HCT116 (cell line): ENCODE results near the gene TTLL7. TPM values are rescaled to one million over a fixed set of nuclear protein-coding genes. Genes with fewer than 3 reads are reported as not detected.

Source experiments
- ATAC-seq: fragments of 200-7000 bp; cut with Tn5 transposase; 2 replicates; pipeline ENCODE4 v1.9.1; 2020; ENCODE audit warnings: mild to moderate bottlenecking, moderate library complexity
- BruUV-seq: library from RNA; stranded (reverse); fragments of 400-500 nt; replicated peaks from 2 replicates; lab custom pipeline; 2021; lab: Mats Ljungman, UMichigan
- CTCF ChIA-PET: fragments of 300-600 bp; sonication (Branson Sonifier 250); formaldehyde crosslinking; loops from one replicate; lab custom pipeline; 2021; ENCODE audit warnings: antibody characterized with exemption; lab: Charles Lee
- POLR2A ChIA-PET: fragments of 300-600, 350-600 bp; sonication (Branson Sonifier 250); formaldehyde crosslinking; loops from one replicate; lab custom pipeline; 2021; ENCODE audit warnings: antibody characterized with exemption; lab: Charles Lee
- RAD21 ChIA-PET, 2 experiments: fragments of 300-600 bp; sonication (Branson Sonifier 250); formaldehyde crosslinking; loops; one replicate each; lab custom pipeline; 2023; ENCODE audit warnings: low total read pairs in 2 of 2; ENCODE audit not compliant: uncharacterized antibody in 2 of 2, unreplicated experiment in 2 of 2, low non-redundant PET in 1 of 2; lab: Charles Lee
- DNase-seq: peaks from one replicate; pipeline ENCODE4 v3.0.0-alpha.2; 2010; ENCODE audit warnings: low read depth, low spot score
- H2AFZ ChIP-seq: fragments of 200-600 bp; shearing (Covaris generic), sonication (generic); 2 replicates; pipeline ENCODE4 v1.6.1; 2017; ENCODE audit warnings: low read depth, mixed run types, mixed read lengths, antibody characterized with exemption, low read length; ENCODE audit not compliant: poor library complexity, severe bottlenecking
- H3K27ac ChIP-seq: 2 replicates; pipeline ENCODE4 v1.5.1; 2012; ENCODE audit warnings: low read depth, low read length
- H3K27me3 ChIP-seq: fragments of 200-600 bp; sonication (generic); 2 replicates; pipeline ENCODE4 v1.6.1; 2016; ENCODE audit warnings: mixed run types, low read length, mixed read lengths; ENCODE audit not compliant: insufficient read depth
- H3K36me3 ChIP-seq, 2 experiments: fragments of 200-500 bp in 1 of 2; fragments of 200-600 bp in 1 of 2; sonication (Bioruptor generic) in 1 of 2; sonication (generic) in 1 of 2; 2 replicates each; pipeline versions ENCODE4 v1.5.1 to v1.6.1; 2014 to 2016; ENCODE audit warnings: low read length in 2 of 2, inconsistent platforms in 1 of 2, mixed read lengths in 1 of 2, mixed run types in 1 of 2; ENCODE audit not compliant: insufficient read depth in 2 of 2, control insufficient read depth in 1 of 2
- H3K4me1 ChIP-seq, 2 experiments: fragments of 200-600 bp in 1 of 2; sonication (generic) in 1 of 2; 2 replicates each; pipeline versions ENCODE4 v1.5.1 to v1.6.1; 2012 to 2017; ENCODE audit warnings: low read length in 2 of 2, inconsistent platforms in 1 of 2, mild to moderate bottlenecking in 1 of 2, mixed read lengths in 1 of 2, mixed run types in 1 of 2, moderate library complexity in 1 of 2; ENCODE audit not compliant: insufficient read depth in 2 of 2, control insufficient read depth in 1 of 2
- H3K4me2 ChIP-seq: fragments of 200-600 bp; sonication (generic); 2 replicates; pipeline ENCODE4 v1.6.1; 2017; ENCODE audit warnings: mixed run types, low read length, mixed read lengths
- H3K4me3 ChIP-seq, 2 experiments: fragments of 200-600 bp in 1 of 2; sonication (generic) in 1 of 2; replicated peaks in 1 of 2; 2 replicates each; pipeline ENCODE4 v1.5.1; 2011 to 2016; ENCODE audit warnings: low read length in 2 of 2, control low read depth in 1 of 2, low read depth in 1 of 2, mild to moderate bottlenecking in 1 of 2, mixed read lengths in 1 of 2, mixed run types in 1 of 2
- H3K79me2 ChIP-seq: fragments of 200-600 bp; sonication (generic); 2 replicates; pipeline ENCODE4 v1.6.1; 2017; ENCODE audit warnings: mild to moderate bottlenecking, mixed run types, low read length, moderate library complexity, mixed read lengths; ENCODE audit not compliant: insufficient read depth
- H3K9ac ChIP-seq: fragments of 200-600 bp; sonication (generic); 2 replicates; pipeline ENCODE4 v1.6.1; 2016; ENCODE audit warnings: low read length, mixed read lengths
- H3K9me2 ChIP-seq: fragments of 200-600 bp; sonication (generic), shearing (Covaris generic); 2 replicates; pipeline ENCODE4 v1.6.1; 2017; ENCODE audit warnings: mixed run types, mild to moderate bottlenecking, moderate library complexity; ENCODE audit not compliant: insufficient read depth
- H3K9me3 ChIP-seq, 2 experiments: fragments of 200-500 bp in 1 of 2; fragments of 200-600 bp in 1 of 2; sonication (Bioruptor generic) in 1 of 2; sonication (generic) in 1 of 2; 2 replicates each; pipeline ENCODE4 v1.6.1; 2014 to 2017; ENCODE audit warnings: low read length in 2 of 2, mixed read lengths in 2 of 2, inconsistent platforms in 1 of 2, low read depth in 1 of 2, mild to moderate bottlenecking in 1 of 2, mixed run types in 1 of 2, moderate library complexity in 1 of 2; ENCODE audit not compliant: control insufficient read depth in 1 of 2, insufficient read depth in 1 of 2
- H4K20me1 ChIP-seq: fragments of 200-600 bp; sonication (generic), shearing (Covaris generic); 2 replicates; pipeline ENCODE4 v1.6.1; 2017; ENCODE audit warnings: mixed run types, mild to moderate bottlenecking, moderate library complexity; ENCODE audit not compliant: insufficient read depth
- CBX3 ChIP-seq: IDR thresholded peaks from 2 replicates; pipeline ENCODE4 v1.6.1; 2012; ENCODE audit warnings: low read depth
- CTCF ChIP-seq, 3 experiments: fragments of 200-600 bp in 1 of 3; sonication (generic) in 1 of 3; IDR thresholded peaks in 2 of 3; conservative IDR thresholded peaks in 1 of 3; 2 replicates each; pipeline ENCODE4 v1.5.1; 2012 to 2017; ENCODE audit warnings: low read depth in 2 of 3, low read length in 2 of 3, antibody characterized with exemption in 1 of 3, borderline replicate concordance in 1 of 3, control low read depth in 1 of 3, mild to moderate bottlenecking in 1 of 3, mixed read lengths in 1 of 3, mixed run types in 1 of 3, moderate library complexity in 1 of 3; ENCODE audit not compliant: insufficient read depth in 1 of 3
- EZH2phosphoT487 ChIP-seq: fragments of 200-600 bp; IDR thresholded peaks from 2 replicates; pipeline ENCODE4 v1.6.1; 2018; ENCODE audit warnings: antibody characterized with exemption, borderline replicate concordance
- POLR2A ChIP-seq: IDR thresholded peaks from 2 replicates; pipeline ENCODE4 v1.7.0; 2011; ENCODE audit warnings: borderline replicate concordance; ENCODE audit not compliant: insufficient read depth, insufficient read length; ENCODE audit errors: extremely low read depth
- SIN3A ChIP-seq: IDR thresholded peaks from 2 replicates; pipeline ENCODE4 v1.6.1; 2012; ENCODE audit warnings: low read depth
- YY1 ChIP-seq: IDR thresholded peaks from 2 replicates; pipeline ENCODE4 v1.6.1; 2011; ENCODE audit warnings: low read length, low read depth, moderate library complexity, mild to moderate bottlenecking; ENCODE audit not compliant: insufficient replicate concordance; ENCODE audit errors: extremely low read depth
- intact Hi-C: fragments of 100-400 bp; cut with micrococcal nuclease; formaldehyde crosslinking; loops from 2 replicates; pipeline ENCODE4 v1.10.0; 2022
- total RNA-seq: library from RNA; stranded (reverse); gene quantifications from one replicate; pipeline ENCODE4 v1.2.1, GENCODE V29; 2021; ENCODE audit not compliant: unreplicated experiment

TTLL7 gene
- total RNA-seq, 1 experiment from 2014 or later, result 21.2 TPM

GRCh38 chr1:83828456-83828855 lies 170.5 kb downstream of the TTLL7 start:
- CTCF ChIA-PET, result no interaction called here
- intact Hi-C loops, result no loop called here
- TF ChIP-seq EZH2phosphoT487 (no peak), CTCF (IDR thresholded peaks at IDR 0.05 in 2 of 3, conservative IDR thresholded peaks at IDR 0.05 in 1 of 3; ENCODE audit: borderline replicate concordance in 1 of 3, insufficient read depth in 1 of 3, low read depth in 2 of 3, low read length in 2 of 3) (no peak), CBX3 (no peak), YY1 (no peak), POLR2A (no peak)
- TF ChIP-seq, all 23 proteins: peak for 0

GRCh38 chr1:83827741-83828140 lies 171.2 kb downstream of the TTLL7 start:
- intact Hi-C loops, result no loop called here
- no peak overlapping the region for H3K4me3 ChIP-seq
- ChIA-PET RAD21 (no interaction called here), CTCF (no interaction called here), POLR2A (no interaction called here)
- H3K4me1 ChIP-seq, result no peaks in the 10 kb centered on the region
- H3K27ac ChIP-seq, result no peak overlapping the region
- H4K20me1 ChIP-seq, result no peaks in the 10 kb centered on the region
- no peak overlapping the region for H2AFZ ChIP-seq
- H3K9ac ChIP-seq, result no peak overlapping the region
- ATAC-seq (no peak), DNase-seq (no peak)
- no peaks in the 10 kb centered on the region for H3K9me2 ChIP-seq
- H3K27me3 ChIP-seq, result no peaks in the 10 kb centered on the region
- BruUV-seq, result no TSS peak
- H3K4me2 ChIP-seq, result no peak overlapping the region
- H3K36me3 ChIP-seq, result no peaks in the 10 kb centered on the region
- no peaks in the 10 kb centered on the region for H3K9me3 ChIP-seq
- H3K79me2 ChIP-seq, result no peaks in the 10 kb centered on the region
- no peak for TF ChIP-seq SIN3A

More at GRCh38 chr1:83828456-83828855, 170.5 kb downstream of the TTLL7 start:
- ChIA-PET RAD21 (no interaction called here), POLR2A (no interaction called here)
- H3K9me2 ChIP-seq, result no peaks in the 10 kb centered on the region
- H4K20me1 ChIP-seq, result no peaks in the 10 kb centered on the region
- no peak overlapping the region for H2AFZ ChIP-seq
- no TSS peak for BruUV-seq
- H3K79me2 ChIP-seq, result no peaks in the 10 kb centered on the region
- no peaks in the 10 kb centered on the region for H3K4me1 ChIP-seq
- DNase-seq (no peak), ATAC-seq (no peak)
- H3K27me3 ChIP-seq, result no peaks in the 10 kb centered on the region
- H3K9me3 ChIP-seq, result no peaks in the 10 kb centered on the region
- no peak overlapping the region for H3K4me2 ChIP-seq
- no peak overlapping the region for H3K27ac ChIP-seq
- H3K9ac ChIP-seq, result no peak overlapping the region
- no peaks in the 10 kb centered on the region for H3K36me3 ChIP-seq
- no peak overlapping the region for H3K4me3 ChIP-seq
